Right renal pelvis (tissue), 4 donors: ENCODE measurements around the gene CT47A7. TPM values are rescaled to one million over a fixed set of nuclear protein-coding genes. Genes with fewer than 3 reads are reported as not detected.
"Not testable (repeated sequence)": the region's sequence is repeated elsewhere in the genome, so short reads cannot be mapped to it uniquely, and the experiment has no call there.

ENCODE experiments used
- DNase-seq, 4 donors: peaks; one replicate each; pipeline ENCODE4 v3.0.0-alpha.2; 2013; ENCODE audit warnings: low read depth in 4 of 4, low spot score in 3 of 4, missing footprints in 1 of 4
- polyA plus RNA-seq, 4 donors: library from polyadenylated mRNA; unstranded; fragments of 120-200 nt; gene quantifications; one replicate each; pipeline ENCODE4 v1.2.1, GENCODE V29; 2013; ENCODE audit not compliant: insufficient read length in 4 of 4

Gene CT47A7
- not detected for polyA plus RNA-seq

- DNase-seq: not testable (repeated sequence)
Observed at GRCh38 chrX:120956500-120956899, at the start of gene CT47A7. Gene CT47A7, minus strand, starts transcription at chrX:120956600. Its CDS starts 255 bp downstream, at chrX:120956345.

GRCh38 chrX:121000589-121000988, 44.2 kb upstream of the CT47A7 start:
- no peak for DNase-seq

GRCh38 chrX:120999413-120999812, 43.0 kb upstream of the CT47A7 start:
- DNase-seq: no peak

GRCh38 chrX:120985660-120986059, 29.3 kb upstream of the CT47A7 start, which contains the start of gene CT47A1:
Gene CT47A1, minus strand, starts transcription at chrX:120985760. Its CDS starts 231 bp downstream, at chrX:120985529.
- not testable (repeated sequence) for DNase-seq

Other genes with a start within 250 kb of the CT47A7 start
- gene CT47B1, start 80.7 kb downstream of the CT47A7 start, polyA plus RNA-seq: not detected
- gene CT47A11, start 19.4 kb downstream of the CT47A7 start, polyA plus RNA-seq: not detected
- not detected for gene CT47A10, start 14.6 kb downstream of the CT47A7 start, polyA plus RNA-seq
- gene CT47A9, start 9.7 kb downstream of the CT47A7 start, polyA plus RNA-seq: not detected
- gene CT47A8, start 4.9 kb downstream of the CT47A7 start, polyA plus RNA-seq: not detected
- not detected for gene CT47A6, start 4.9 kb upstream of the CT47A7 start, polyA plus RNA-seq
- gene CT47A5, start 9.7 kb upstream of the CT47A7 start, polyA plus RNA-seq: not detected
- not detected for gene CT47A4, start 14.6 kb upstream of the CT47A7 start, polyA plus RNA-seq
- gene CT47A3, start 19.5 kb upstream of the CT47A7 start, polyA plus RNA-seq: not detected
- not detected for gene CT47A2, start 24.3 kb upstream of the CT47A7 start, polyA plus RNA-seq
- gene CT47A1, start 29.2 kb upstream of the CT47A7 start, polyA plus RNA-seq: not detected
- 1 to 10 TPM; 3.7 to 7.2 (median 4.5) TPM for gene GLUD2, start 91.0 kb upstream of the CT47A7 start, polyA plus RNA-seq